Activated CD8-positive, alpha-beta memory T cell treated with anti-CD3 and anti-CD28 coated beads for 24 hours (primary cell): ENCODE data around the gene CDKAL1.
"Not testable (repeated sequence)": the region's sequence is repeated elsewhere in the genome, so short reads cannot be mapped to it uniquely, and the experiment has no call there.

Source experiments
- DNase-seq: peaks from one replicate; pipeline ENCODE4 v3.0.0-alpha.2; 2020

Gene CDKAL1

DNA sequence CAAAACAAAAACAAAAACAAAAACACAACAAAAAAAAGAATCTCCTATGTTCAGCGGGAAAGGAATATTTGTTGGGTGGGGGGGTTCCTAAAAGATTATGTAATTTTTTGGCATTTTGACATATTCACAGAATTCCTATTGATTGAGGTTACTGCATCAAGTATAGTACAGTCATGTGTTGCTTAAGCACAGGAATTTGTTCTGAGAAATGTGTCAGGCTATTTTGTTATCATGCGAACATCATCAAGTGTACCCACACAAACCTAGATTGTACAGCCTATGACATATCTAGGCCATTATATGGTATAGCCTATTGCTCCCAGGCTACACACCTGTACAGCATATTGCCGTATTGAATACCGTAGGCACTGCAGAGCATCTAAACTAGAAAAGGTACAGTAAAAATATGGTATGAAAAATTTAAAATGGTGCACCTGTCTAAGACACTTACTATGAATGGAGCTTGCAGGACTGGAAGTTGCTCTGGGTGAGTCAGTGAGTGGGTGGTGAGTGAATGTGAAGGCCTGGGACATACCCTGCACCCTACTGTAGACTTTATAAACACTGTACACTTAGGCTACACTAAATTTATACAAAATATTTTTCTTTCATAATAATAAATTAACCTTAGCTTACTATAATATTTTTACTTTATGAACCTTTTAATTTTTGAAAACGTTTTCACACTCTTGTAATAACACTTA is 110.6 kb downstream of the CDKAL1 start:
- no peak for DNase-seq

DNA sequence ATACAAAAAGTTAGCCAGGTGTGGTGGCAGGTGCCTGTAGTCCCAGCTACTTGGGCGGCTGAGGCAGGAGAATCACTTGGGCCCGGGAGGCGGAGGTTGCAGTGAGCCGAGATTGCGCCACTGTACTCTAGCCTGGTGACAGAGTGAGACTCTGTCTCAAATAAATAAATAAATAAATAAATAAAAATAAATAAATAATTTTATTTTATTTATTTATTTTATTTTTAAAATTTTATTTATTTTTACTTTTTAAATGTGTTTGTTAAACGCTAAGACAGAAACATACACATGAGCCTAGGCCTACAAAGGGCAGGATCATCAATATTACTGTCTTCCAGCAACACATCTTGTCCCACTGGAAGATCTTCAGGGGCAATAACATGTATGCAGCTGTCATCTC is 111.3 kb downstream of the CDKAL1 start:
- not testable (repeated sequence) for DNase-seq

DNA sequence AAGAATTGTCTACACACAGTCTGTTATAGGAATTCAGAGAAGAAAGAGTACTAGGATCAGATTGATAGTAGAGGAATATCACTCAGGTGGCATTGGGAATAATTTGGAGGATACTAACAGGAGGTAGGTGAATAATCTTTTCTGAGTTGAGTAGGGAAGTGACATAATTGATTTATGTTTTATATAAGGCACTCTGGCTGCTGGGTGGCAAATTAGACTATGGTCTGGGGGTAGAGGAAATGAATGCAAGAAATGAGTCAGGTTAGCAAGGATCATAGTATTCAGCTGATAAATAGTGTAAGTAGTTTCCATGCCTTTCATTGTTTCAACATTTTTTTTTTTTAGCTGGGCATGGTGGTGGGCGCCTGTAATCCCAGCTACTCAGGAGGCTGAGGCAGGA is 113.3 kb downstream of the CDKAL1 start:
- no peak for DNase-seq

DNA sequence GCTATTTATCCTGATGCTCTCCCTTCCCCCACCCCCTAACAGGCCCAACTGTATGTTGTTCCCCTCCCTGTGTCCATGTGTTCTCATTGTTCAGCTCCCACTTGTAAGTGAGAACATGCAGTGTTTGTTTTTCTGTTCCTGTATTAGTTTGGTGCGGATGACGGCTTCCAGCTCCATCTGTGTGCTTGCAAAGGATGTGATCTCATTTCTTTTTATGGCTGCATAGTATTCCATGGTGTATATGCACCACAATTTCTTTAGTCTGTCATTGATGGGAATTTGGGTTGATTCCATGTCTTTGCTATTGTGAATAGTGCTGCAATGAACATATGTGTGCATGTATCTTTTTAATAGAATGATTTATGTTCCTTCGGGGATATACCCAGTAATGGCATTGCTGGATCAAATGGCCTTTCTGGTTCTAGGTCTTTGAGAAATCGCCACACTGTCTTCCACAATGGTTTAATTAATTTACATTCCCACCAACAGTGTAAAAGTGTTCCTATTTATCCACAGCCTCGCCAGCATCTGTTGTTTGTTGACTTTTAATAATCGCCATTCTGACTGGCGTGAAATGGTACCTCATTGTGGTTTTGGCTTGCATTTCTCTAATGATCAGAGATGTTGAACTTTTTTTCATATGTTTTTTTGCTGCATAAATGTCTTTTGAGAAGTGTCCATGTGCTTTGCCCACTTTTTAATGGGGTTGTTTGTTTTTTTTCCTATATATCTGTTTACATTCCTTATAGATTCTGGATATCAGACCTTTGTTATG is 115.6 kb downstream of the CDKAL1 start:
- DNase-seq: not testable (repeated sequence)

DNA sequence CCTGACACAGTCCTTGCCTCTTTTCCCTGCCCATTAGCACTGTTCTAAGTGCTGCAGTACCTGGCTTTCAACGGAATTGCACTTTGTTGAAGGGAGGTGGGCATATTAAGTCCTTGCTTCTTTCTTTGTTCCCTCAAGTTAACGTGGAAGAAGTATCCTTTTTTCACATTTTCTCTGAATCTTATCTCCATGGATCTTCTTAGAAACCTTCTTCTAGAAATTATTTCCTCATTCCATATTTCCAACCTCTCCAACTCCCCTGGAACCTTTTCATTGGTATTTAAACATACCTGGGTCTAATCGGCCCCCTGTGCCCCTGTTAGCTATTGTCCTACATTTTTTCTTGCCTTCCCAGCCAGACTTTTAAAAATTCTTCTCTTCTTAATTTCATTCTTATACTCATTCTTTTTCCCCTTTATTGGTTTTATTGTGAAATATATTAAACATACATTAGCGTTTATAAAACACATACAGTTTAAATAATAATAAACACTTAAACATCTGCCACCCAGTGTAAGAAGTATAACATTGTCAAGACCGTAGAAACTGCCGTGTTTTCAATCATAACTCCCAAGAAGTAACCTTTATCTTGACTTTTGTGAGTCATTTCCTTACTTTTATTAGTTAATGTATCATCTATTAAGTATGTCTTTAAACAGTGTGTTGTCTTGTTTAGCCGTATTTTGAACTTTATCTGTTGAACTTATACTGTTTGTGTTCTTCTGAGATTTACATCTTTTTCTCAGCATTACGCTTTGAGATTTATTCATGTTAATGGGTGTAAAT is 118.2 kb downstream of the CDKAL1 start:
- no peak for DNase-seq

DNA sequence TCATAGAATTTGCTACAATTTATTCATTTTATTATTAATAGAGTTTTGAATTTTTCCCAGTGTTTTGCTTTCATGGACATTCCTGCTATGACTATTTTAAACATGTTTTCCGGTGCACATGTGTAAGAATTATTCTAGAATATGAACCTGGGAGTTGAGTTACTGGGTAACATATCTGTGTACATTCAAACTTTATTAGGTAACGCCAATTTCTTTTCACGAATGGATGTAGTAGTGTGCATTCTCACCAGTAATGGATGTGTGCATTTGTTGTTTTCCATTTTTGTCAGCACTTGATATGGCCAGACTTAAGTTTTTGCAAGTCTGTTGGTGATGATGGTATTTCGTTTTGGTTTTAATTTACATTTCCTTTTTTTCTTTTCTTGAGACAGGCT is 118.8 kb downstream of the CDKAL1 start:
- no peak for DNase-seq

DNA sequence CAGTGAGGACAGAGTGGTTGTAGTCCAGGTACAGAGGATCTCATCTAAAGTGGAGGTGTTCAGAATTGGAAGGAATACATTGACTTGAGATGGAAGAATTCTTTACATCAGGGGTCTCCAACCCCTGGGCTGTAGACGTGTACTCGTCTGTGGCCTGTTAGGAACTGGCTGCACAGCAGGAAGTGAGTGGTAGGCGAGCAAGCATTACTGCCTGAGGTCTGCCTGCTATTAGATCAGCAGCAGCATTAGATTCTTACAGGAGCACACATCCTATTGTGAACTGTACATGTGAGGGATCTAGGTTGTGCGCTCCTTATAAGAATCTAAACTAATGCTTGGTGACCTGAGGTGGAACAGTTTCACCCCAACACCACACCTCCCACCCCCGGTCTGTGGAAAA is 121.1 kb downstream of the CDKAL1 start:
- DNase-seq: no peak

DNA sequence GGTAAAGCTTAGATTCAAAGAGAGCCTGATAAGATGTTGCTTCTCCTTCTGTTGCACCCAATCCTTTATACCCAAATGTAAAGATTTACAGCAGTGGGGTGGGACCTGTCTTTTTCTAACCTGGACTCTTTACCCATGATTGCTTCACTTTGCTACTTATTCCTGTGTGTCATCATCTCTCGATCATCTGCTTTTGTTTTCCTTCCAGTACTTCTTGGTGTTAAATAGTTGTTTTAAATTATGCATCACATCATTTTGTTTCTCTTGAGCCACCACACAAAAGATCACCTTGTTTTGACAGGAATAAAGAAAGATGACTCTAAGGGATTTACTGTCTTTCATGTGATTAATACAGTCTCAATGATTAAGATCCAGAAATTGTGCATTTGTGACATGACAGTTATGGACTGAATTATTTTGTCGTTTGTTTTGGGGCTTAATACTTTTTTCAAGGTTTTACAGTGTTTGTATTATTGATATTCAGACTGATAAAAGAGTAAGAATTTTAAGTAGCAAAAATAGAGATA is 123.1 kb downstream of the CDKAL1 start:
- no peak for DNase-seq

DNA sequence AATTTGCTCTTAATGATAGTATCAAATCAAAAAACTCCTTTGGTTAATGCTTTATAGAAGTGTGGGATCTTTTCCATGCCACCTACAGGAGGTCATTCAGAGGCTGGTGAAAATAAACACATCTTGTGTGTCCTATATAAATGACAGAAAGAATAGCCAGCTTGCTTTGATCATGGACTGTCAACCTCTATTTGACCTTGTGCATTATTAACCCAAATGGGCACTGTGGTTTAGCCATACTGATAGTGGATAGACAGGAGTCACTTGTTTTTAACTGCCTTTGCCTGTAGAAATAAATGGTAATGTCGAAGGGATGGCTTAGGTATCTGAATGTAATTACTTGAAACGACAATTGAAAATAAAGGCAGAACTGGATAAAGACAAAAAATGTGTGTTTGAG is 123.8 kb downstream of the CDKAL1 start:
- no peak for DNase-seq

DNA sequence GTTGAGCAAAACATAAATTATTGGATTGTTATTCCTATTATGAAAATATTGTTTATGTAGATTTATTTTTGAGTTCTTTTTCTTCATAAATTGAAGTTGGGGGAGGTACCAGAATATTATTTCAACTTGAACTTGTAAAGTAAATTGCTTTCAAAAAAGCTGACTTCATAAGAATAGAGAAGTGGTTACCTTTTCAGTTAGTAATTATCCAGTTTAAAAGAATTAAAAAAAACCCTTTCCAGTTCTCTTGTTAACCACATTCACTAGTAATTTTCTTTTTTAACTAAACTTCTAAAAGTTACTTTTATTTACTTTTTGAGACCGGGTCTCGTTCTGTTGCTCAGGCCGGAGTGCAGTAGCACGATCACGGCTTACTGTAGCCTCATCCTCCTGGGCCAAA is 124.3 kb downstream of the CDKAL1 start:
- DNase-seq: no peak

DNA sequence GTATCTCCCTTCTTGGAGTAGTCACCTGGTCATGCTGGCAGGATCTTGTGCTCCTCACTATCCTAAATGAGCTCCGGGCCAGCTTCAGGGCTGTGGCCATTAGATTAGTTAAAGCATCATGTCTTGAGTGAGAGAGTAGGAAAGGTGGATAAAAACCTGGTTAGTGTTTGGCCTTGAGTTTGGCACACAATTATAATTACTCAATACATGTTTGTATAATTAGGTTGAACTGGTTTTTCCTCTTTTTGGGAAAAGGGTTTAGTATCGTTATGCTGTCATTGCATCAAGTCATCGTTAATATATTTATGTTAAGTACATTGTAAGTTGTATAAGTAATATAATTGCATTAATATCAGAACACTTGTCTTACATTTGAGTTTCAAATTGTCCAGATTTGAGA is 126.3 kb downstream of the CDKAL1 start:
- no peak for DNase-seq

DNA sequence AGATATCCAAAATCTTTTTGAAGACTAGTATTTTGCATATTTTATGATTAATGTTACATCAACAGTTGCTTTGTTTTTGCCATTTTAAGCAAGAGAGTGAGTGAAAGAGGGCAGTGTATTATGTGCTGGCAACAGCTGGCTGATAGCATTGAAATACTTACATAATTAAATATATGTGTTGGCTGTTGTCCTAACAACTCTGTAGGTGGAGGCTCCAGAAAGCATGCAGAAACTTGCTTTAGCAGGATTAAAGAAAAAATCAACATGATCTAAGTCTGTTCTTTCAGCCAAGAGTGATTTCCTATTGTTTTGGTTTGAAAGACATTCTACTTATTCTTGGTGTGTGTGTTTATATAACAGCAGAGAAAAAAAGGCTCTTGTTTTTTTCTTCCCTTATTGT is 127.5 kb downstream of the CDKAL1 start:
- DNase-seq: no peak

DNA sequence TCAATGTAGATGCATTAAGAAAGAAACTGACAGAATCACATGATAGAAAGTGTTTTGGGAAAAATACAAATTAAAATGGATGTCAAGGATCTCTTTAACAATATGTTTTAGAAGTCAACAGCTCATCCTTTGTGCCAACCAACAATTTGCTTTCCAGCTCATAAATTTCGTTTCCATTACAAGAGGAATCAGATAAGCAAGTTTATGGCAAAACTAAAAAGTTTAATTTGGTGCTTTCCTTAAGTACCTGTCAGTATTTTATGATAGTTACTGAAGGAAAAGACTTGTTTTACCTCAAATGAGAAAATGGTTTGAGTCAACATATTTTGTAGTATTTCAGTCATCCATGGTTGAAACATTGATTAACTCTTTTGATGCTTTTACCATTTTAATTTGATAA is 130.0 kb downstream of the CDKAL1 start:
- no peak for DNase-seq

DNA sequence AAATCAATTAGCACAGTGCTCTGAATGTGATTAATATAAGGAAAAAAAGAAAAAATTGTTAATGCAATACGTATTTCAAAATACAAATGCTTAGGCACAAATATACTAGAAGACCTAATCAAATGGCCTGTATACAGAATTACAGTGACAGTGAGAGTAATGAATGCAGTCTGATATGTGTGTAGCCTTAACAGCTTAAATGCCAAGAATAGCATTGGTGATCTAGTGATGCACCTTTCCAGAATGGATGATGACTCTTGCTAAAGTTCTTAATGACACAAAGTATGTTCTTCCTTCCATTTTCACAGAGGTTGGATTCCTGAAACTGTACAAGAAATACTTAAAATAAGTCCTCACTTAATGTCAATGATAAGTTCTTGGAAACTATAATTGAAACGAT is 131.0 kb downstream of the CDKAL1 start:
- DNase-seq: no peak

DNA sequence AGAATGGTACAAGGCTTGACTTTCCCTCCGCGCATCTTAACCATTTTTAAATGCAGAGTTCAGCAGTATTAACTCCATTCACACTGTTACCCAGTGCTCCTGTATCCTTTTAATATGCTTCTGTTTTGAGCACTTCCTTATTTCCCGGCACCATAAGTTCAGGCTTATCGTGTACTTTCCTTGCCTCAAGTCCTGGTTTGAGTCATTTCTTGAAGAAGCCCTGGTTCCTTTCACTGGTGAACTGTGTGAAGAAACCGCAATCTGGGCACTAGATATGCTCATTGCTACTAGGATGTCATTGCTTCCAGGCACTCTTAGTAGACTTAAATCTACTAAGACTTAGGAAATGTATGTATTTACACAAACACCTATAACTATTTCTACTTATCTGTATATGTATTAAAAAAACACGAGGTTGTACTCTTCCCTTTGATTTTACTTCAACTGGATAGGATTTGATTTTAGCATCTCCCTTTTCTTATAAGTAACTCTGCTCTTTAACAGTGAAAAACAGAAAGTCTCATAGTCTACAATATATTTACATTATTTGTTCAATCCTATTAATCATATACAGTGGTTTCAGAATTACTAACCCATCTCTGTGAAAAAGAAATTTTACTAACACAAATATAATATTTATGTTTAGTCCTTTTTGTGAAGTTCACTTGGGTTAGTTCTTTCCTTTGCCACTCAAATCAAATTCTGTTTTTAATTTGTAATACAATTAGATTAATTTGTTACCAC is 135.5 kb downstream of the CDKAL1 start:
- DNase-seq: no peak

DNA sequence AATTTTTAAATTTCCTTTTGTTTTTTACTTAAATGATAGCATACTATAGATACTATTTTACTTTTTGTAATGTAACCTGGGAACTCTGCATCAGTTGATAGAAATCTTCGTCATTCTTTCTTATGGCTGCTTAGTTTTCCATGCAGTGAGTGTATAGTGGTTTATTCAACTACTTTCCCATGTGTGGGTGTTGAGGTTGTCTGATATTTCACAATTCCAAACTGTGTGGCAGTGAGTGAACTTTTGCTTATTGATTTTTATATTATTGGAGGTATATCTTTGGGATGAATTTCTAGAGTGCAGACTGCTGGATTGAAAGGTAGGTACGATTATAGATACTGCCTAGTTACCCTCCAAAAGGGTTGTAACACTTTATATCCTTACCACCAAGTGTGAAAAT is 136.5 kb downstream of the CDKAL1 start:
- DNase-seq: no peak

DNA sequence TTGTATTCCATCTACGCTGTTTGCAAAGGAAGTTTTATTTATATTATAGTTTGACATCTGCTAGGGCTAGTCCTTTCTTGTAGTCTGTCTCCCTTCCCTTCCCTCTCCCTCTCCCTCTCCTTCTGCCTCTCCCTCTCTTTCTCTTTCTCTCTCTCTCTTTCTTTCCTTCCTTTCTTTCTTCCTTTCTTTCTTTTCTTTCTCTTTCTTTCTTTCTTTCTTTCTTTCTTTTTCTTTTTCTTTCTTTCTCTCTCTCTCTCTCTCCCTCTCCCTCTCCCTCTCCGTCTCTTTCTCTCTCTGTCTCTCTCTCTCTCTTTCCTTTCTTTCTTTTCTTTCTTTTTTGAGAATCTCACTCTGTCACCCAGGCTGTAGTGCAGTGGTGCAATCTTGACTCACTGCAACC is 137.8 kb downstream of the CDKAL1 start:
- no peak for DNase-seq

DNA sequence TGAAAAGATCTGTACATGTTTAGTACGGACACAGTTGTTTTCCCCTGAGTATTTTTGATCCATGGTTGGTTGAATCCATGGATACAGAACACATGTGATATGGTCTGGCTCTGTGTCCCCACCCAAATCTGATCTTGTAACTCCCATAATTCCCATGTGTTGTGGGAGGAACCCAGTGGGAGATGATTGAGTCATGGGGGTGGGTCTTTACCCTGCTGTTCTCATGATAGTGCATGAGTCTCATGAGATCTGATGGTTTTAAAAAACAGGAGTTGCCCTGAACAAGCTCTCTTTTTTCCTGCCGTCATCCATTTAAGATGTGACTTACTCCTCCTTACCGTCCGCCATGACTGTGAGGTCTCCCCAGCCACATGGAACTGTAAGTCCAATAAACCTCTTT is 139.2 kb downstream of the CDKAL1 start:
- DNase-seq: no peak

DNA sequence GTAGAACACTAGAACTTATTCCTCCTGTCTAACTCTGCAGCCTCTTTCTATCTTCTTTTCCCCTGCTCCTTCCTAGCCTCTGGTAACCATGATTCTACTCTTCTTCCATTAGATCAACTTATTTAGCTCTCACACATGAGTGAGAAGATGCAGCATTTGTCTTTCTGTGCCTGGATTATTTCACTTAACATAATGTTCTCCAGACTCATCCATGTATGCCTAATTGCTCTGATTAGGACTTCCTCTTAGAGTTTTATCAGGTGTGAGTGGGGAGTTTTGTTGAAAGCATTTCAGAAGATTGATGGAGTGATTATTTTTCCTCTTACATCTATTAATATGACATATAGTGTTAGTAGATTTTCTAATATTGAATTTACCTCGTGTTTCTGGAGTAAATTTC is 140.4 kb downstream of the CDKAL1 start:
- no peak for DNase-seq

DNA sequence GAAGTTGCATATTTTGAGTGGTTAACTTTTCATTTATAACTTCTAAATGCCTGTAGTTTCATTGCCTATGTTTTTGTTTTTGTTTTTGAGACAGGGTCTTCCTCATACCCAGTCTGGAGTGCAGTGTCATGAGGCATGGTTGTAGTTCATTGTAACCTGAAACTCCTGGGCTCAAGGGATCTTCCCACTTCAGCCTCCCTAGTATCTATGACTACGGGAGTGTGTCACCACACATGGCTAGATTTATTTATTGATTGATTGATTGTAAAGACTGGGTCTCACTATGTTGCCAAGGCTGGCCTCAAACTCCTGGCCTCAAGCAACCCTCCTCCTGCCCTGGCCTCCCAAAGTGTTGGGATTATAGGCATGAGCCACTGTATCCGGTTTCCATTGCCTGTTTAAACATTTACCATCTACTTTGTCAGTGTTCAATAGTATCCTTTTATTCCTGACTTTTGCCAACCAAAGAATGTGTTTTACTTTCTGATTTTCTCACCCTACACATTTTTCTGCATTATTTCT is 144.6 kb downstream of the CDKAL1 start:
- no peak for DNase-seq

DNA sequence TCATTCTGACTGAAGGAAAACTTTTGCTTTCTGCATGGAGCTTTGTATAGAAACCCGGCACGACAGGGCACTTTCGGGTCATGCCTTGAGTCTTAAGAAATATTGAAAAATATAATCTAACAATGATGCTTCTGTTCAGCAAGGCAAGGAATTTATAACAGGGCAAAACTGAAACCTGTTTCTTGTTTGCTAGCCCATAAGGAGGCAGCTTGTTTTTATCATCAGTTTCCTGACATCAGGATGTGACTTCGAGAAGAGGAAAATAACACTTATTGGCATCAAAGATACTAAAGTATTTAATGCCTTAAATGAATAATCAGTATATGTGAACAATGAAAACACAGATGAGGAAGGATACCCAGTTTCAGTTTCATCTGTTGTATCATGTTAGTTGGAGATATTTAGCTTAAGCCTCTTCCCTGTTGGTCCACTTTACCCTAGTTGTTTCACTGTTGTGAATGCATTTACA is 146.5 kb downstream of the CDKAL1 start:
- no peak for DNase-seq

DNA sequence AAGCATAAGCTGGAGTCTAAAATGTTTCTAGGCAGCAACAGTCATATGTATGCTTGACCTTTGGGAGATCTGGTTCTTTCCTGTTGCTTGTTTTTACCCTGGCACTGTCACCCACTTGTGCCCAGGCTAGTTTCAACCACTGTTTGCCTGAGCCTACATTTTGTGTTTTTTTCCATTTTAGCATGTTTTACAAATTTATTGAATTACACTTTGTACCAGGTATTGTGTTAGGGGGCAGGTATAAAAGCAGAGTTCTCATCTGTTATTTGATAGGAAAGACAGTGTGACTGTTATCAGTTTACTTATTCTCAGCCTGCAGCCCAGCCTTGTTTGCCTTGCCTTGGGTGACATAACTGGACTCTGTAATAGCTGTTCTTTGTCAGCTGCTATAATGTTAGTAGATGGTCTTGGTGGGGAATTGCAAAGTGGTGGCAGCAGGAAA is 147.0 kb downstream of the CDKAL1 start:
- no peak for DNase-seq
